NCI-H82 (cell line): ENCODE data around the gene PLEKHG1.

Experiments
- DNase-seq: peaks from one replicate; lab custom pipeline; 2025; lab: John Stamatoyannopoulos, UW

PLEKHG1 gene

DNA sequence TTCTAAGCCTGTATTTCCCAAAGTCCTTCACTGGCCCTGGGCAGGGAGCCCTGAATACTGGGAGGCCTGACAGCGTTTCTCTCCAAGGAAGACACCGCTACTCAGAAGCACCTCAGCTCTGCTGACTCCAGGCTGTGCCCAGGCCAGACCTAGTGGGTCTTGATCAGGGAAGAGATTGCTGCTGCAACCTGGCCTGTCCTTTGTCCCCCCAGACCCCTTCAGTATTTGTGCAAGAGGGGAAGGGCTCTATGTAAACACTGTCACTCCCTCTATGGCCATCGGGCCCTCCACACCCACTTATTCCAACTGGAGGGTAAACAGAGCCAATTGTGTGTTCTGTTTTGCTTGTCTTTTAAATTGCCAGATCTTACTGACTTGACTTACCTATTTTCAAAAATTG, 20.6 kb downstream of the PLEKHG1 start:
- DNase-seq, result no peak

DNA sequence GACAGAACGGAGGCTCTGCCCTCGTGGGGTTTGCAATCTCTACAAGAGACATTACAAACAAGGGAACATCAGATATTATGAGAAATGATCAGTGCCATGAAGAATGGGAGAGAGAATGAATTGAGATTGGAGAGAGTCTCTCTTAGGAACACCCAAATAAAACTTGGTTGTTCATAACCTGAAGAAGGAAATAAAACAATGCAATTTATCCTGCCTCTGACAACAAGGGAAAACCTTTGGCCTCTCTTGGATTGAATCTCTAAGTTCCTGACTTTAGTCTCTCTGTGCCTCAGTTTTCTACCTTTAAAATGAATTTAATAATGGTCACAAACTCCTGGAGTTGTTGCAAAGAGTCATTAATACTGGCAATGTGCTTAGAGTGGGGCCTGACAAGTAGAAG, 21.1 kb downstream of the PLEKHG1 start:
- DNase-seq, result no peak

DNA sequence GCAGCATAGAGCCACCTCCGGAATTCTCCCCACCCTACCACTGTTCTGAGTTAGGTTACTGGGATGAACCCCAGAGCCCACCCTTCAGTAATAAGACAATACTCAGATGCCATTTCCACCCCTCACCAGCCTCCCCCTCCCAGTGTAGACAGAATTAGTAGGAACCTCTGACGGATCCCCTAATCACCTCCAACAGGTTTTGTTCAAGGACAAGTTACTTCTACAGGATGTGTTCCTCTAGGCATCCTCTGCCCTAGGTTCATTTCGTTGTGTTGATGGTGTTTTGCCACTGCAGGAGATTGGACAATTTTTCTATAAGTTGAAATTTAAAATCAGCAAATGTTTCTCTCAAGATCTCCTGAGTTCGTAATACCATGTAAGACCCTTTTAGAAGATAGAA, 22.8 kb downstream of the PLEKHG1 start:
- no peak for DNase-seq

DNA sequence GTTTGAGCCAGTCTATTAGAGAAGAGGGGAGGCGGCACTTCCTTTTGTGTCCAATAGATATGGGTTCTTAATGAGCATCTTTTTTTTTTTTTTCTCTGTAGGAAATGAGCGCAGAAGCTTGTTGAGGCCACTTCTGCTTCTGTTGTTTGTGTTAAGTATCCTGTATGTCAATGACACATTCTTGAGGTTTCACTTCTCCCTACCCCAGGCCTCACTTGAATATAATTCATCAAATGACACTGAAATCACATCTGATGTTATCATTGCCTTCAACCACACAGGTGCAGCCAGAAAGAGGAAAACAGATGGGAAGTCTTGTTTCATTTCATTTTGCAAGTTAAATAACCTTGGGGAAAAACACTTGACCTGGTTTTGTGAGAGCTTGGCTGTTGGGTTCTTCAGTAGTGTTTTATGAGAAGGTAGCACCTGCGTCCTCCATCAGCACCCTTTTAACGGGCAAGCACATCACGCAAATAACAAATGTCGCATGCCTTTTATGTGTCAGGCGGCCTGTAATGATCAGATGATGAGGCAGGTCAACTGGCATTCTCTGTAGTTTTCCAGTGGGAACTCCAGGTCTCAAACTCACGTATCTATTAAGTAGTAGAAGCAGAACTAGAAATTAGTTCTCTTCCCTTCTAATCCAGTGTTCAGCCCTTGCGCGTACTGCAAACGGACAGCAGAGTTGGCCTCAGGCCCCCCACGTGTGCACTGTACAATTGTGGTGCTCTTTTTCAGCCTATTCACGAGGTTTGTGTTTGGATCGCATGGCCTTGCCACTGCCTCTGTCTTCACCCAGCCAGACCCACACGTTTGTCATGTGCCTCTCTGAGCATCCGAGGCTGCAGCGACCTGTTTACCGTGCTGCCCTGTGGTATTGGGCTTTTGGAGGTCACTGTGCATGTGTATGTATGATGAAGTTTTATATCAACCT, 23.5 kb downstream of the PLEKHG1 start:
- no peak for DNase-seq

DNA sequence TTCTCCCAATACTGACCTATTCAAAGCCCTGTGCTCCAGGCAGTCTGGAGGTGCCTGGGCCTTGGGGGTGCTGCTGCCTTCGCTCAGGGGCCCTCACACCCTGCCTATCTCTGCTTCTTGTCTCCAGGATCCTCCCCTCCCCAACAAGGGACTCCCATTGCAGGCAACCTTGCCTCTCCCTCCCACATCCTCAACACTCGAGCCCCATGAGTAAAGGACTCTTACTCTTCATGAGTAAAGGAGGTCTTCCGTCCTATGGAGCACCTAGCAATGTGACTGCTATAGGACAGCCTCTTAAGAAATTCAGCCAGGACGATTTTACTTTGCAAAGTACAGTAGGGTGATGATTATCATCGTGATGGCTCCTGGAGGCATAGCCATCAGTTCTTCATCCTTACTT, 24.5 kb downstream of the PLEKHG1 start:
- no peak for DNase-seq

DNA sequence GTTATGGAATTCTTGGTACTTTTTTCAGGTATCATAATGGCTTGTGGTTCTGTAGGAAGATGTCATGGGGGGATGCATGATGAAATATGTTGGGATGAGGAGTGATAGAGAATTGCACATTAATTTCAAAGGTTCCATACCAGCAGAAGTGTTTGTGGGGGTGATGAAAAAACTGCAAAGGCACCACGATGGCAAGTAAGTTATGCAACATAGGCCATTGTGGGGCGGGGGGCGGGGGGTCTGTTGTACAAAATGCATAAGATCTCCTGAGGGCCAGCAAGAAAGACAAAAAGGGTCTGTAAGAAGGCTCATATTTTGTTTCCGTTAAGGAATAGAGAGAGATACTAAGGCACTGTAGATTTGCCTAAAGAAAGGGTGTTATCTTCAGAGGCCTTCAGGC, 26.2 kb downstream of the PLEKHG1 start:
- no peak for DNase-seq

DNA sequence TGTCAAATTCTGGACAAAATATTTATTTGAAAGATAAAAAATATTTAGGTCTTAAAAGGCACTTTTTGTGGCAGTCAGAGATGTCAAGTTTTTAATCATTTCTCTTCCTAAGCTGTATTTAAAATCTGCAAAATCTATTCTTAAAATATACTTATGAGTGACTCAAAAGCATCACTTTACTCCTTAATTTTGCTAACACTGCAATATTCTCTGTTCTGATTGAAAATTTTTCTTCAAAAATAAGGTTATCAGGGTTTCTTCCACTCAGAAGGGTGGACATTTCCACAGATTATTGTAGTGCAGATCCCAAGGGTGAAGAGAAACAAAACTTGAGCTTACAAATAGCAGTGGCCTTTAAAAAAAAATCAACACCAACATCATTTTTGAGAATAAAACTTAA, 27.5 kb downstream of the PLEKHG1 start:
- DNase-seq, result no peak

DNA sequence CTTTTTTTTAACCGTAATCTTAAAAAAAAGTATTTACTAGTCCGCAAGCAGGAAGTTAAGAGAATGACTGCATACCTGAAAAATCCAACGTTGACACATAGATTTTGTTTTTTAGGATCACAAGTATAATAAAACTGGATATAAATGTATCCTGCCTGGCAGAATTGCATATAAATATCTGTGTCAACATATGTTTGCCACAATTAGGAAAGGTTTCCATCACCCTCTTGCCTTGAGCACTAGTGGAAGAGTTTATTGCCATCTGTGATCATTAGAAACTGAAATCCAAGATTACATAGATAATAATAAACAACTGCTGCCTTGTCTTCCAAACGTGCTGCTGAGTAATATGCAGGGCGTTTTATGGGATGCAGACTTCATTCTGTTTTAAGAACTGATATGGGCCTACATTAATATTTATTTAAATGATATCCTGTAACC, 27.9 kb downstream of the PLEKHG1 start:
- no peak for DNase-seq

DNA sequence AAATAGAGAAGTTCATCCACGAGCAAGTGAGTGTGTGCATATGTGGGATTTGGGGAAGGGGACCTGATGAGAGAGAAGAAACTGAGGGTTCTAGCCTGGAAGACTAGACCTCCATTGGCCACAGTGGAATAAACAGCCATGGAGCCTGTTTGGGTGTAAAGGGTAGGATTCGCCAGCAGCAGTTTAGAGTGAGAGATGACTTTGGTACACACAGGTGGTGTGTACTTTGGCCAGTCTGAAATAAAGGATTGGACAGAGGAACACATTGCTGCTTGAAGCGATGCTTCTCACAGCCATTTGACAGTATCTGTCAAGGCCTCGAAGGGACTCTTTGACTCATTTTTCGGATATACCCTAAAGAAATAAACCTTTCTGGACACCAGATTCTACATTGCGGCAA, 29.2 kb downstream of the PLEKHG1 start:
- DNase-seq, result no peak

DNA sequence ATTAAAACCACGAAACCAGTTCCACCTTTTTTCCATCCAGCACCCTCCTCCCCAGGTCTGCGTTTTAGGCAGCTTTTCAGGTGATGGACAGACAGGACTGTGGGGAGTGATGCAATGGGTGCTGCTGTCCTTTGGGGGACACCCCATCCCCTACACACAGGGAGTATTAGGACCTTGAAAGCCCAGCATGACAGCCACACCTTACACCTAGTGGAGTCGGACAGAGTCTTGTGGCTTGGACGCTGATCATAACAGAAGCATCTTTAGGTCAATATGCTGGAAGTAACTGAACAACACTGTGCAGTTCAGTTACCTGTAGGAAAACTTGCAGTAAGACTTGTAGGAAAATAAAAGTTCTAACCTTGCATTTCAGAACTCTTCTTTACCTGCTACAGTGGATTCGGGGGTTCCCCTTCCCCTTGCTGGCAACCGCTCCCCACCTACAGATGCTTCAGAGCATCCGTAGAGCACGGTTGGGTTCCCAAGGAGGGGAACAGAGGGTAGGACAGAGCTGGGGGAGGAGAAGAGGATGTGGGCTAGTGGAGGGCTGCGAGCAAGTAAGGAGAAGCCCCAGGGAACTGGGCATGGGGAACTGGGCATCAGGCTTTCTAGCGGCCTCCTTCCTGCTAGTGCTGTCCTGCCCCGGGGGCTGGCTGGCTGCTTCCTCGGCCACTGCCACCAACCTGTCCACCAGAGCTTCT, 31.7 kb downstream of the PLEKHG1 start:
- DNase-seq, result no peak

DNA sequence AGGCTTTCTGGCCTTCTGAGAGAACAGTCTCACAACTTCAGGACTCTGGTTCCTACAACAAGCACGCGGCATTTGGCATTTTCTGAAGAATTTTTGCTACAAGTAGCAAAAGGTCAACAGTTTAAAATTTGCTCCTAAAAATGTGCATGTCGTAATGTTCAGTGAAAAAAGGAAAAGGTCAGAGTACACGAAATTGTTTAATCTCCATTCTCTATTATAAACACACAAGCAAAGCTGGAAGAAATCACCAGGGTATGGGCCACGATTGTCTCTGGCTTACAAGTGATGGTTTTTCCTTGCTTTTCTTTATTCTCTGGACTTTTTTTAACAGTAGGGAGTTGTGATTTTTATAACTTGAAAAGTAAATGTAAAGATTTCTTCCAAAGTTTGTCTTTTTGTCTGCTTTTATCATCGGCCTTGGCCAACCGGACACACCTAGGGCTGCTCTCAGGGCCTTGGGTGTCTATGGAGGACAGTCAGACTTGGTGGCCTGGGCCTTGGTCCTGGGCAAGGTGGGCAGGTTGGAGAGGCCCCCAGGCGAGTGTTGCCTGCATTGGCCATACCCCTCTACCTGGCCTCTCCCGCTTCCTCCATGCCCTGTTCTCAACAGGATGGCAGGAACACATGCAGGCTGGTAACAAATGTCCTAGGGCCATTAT, 32.4 kb downstream of the PLEKHG1 start:
- no peak for DNase-seq

DNA sequence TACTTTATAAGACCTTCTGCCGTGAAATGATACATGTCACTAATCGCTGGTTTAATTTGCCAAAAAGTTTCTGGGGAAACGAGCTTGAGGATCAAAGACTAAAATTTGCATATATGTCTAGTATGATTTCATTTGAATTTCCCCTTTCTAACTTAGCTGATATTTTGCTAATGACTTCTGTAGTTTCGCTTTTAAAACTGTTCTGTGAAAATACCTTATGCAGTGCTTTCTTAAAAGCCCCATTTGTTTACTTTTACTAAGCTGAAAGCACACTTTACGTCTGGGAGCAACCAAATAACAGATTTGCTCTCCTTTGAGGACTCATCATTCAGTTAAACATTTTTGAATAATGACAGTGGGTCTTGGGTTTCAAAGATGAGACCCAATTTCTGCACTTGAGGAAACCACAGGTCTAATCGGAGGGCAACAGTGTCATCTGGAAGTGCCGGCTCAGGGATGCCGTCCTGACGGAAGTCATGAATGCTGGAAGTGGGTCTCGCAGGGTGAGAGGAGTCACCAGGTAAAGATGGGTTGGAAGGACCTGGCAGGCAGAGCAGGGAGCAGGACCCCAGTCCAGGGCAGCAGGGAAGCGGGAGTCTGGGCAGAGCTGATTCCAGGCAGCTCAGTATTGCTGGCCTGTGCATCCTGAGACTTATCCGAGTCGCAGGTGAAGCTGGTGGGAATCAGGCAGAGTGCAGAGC, 33.2 kb downstream of the PLEKHG1 start:
- no peak for DNase-seq

DNA sequence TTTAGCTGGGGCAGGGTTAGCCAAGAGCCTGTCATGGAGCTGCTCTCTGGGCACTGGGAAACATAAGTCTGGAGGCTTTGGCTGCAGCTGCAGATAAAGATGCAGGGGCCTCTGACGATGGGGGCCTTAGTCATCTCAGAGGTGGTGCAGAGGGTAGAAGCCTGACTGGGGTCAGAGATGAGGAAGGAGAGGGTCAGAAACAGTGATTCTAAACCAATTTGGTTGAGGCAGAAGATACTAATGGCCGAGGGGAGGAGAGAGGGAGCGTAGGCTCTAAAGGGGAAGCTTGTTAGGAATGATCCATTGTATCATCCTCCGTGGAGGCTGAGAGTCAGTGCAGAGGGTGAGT, 33.8 kb downstream of the PLEKHG1 start:
- DNase-seq, result no peak

DNA sequence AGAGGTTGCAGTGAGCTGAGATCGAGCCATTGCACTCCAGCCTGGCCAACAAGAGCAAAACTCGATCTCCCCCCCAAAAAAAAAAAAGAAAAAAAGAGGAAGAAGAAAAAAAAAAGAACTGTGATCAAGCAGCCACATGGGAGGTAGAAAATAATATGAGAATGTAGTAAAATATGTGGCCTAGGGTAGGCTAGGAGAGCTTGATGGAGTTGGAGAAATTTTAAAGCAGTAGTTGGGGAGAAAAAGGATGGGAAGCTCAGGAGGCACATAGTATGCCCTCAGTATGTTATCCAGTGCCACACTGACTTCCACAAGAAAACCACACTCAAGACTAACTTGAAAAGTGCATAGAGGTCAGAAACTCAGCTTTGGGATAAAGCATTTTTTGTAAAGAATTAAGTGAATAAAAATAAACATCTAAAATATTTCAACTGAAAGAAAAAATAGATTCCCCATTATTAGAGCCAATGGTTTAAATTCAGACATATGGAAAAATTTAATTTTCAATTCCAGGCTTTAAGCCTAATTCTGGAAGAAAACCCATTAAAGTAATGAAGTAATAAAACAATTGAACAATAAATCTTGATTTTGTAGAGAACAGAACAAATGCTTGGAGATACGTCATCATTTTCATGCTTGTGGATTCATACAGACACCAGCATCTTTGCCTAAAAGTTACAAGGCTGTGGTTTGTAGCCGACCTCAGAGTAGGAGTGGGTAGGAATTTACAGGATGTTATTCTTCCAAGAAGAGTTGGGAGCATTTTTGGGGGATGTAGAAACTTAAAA, 34.7 kb downstream of the PLEKHG1 start:
- DNase-seq, result no peak

DNA sequence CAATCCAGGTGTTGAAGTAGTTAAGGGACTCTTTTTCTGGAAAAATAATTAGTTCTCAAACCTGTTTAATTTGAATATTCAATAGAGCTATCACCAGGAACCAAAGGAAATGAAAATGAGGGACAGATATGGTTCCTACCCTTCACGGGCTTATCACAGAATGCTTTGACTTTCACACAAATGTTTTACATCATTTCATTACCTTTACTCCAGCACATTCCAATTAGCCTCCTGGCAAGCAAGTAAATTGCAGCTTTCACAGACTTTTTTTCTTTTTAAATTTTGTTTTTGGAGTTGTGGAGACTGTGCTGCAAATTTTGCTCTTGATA, 35.2 kb downstream of the PLEKHG1 start:
- no peak for DNase-seq

DNA sequence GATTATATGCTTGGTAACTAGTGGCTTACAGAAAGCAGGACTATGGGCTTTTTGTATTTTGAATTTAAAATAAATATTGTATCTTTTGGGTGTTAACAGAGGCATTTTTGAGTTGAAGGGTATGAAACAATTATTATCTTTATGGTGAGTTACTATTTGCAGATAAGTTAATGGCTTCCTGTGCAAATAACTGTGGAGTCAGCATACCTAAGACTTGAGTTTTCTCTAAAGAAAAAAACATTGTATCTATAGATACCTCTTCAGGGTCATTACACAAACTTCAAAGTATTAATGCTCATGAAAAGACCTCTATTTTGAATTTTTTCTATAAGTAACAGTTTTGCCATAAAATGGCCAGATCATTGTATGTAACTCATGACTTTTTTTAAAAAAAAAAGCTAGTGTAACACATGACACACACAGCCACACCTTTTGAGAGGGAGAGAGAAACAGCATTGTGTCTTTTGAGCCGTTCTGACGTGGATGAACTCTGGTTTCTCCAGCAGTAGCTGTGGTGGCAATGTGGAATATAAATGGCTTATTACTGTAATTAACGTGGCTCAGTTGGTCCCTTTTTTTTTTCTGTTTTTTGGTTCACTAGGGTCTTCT, 36.3 kb downstream of the PLEKHG1 start:
- no peak for DNase-seq

DNA sequence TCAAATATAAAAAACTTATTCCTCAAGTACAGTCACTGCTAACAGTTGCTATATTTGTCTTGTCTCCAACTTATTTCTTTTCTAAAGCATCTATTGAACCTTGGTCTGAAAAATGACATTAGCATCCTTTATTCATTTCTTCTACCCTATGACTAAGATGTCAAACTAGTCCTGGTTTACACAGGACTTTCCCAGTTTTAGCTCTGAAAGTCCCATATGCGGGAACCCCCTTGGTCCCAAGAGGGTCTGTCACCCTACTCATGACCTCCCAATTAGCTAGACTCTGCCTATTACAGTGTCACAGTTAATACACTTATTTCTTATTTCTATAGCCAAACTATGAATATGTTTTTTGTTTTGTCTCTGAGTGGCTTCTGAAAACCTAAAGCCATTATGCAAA, 37.1 kb downstream of the PLEKHG1 start:
- DNase-seq, result no peak

DNA sequence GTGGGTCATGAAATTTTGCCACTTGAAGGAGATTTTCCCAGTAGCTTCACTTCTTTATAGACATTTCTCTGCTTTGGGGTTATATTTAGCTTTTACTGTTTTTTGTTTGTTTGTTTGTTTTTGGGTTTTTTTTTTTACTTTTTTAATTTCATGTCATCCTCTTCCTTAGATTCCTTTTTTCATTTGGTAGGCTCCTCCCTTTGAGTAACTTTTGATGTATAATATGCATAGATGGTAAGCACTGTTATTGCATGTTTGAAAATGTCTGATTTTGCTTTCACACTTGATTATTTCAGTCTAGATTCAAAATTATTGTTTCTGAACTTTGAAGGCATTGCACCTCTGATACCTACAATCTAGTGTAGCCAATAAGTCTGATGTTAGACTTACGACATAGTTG, 37.6 kb downstream of the PLEKHG1 start:
- no peak for DNase-seq

DNA sequence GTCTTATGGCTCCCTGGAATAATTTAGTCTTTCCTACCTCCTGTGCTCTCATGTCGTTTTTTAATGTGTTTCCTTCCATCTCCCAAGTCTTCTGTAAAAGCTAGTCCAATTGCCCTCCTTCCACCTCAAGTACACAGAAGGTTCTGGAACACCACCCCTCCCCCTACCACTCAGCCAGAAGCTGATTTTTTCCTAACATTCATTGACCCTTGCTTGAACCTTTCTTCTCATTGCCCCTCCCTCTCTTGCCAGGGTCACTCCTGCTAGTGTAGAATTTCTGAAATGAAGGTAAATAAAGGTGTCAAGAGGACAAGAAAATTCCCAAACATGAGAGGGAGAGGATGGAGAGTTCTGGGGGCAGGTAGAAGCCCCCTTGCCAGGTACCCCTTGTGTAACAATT, 38.6 kb downstream of the PLEKHG1 start:
- DNase-seq, result no peak

DNA sequence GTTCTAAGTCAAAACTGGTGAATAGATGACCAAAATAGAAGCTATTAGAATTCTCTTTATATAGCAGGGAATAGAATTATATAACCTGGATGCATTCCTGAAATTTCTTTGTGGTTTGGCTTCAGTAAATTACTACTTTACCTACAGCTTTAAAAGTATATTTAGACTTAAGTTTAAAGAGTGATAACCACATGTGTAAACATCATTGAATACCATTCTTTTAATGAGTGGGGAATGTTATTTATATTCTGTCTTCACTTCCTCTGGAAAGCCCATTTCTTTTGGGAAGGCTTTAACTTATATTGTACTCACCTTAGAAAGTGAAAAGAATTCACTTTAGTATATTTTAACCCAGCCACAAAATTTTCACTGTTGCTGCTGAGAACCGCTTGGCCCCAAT, 39.1 kb downstream of the PLEKHG1 start:
- DNase-seq, result no peak

DNA sequence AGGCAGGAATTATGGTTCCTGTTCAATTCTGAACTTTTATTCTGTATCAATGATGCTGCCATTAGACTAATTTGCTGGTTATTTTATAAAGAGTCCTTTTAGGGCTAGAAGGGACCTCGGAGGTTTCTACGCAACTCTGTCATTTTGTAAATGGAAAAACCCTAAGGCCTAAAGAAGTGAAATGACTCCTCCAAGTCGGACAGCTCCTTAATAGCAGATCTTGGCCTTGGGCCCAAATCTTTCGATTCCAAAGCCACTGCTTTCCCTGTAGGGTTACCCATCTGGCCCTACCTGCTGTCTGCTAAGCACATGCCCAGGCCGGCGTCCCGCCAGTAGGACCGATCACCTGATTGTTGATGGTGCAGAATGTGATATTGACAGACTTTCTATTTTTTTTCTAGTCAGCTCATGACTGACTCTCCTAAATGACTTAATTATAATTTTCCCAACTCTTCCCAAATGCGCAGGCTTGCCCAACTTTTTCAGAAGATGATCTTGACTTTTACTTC, 40.2 kb downstream of the PLEKHG1 start:
- no peak for DNase-seq
